Endodermal cell (in vitro differentiated cells): ENCODE results near the gene RNF113B. TPM values are rescaled to one million over a fixed set of nuclear protein-coding genes. Genes with fewer than 3 reads are reported as not detected.

Experiments used
- DNase-seq: peaks from one replicate; pipeline ENCODE4 v3.0.0-alpha.2; 2017
- H3K27ac ChIP-seq: 2 replicates; pipeline ENCODE4 v1.5.1; 2013; ENCODE audit warnings: mild to moderate bottlenecking, low read depth, low read length, moderate library complexity
- H3K27me3 ChIP-seq: 2 replicates; pipeline ENCODE4 v1.6.1; 2013; ENCODE audit warnings: mild to moderate bottlenecking, low read length, moderate library complexity; ENCODE audit not compliant: insufficient read depth, control insufficient read depth, poor library complexity, severe bottlenecking
- H3K36me3 ChIP-seq: 2 replicates; pipeline ENCODE4 v1.7.0; 2013; ENCODE audit warnings: mild to moderate bottlenecking, low read length, moderate library complexity; ENCODE audit not compliant: control insufficient read depth, insufficient read depth
- H3K4me1 ChIP-seq: one replicate; pipeline ENCODE4 v1.7.0; 2013; ENCODE audit warnings: low read length; ENCODE audit not compliant: control insufficient read depth, insufficient read depth
- H3K4me3 ChIP-seq: 2 replicates; pipeline ENCODE4 v1.5.1; 2013; ENCODE audit warnings: mild to moderate bottlenecking, low read length, moderate library complexity
- H3K9ac ChIP-seq: 2 replicates; pipeline ENCODE4 v1.6.1; 2013; ENCODE audit warnings: mild to moderate bottlenecking, low read length, moderate library complexity; ENCODE audit not compliant: poor library complexity, severe bottlenecking; ENCODE audit errors: extremely low read depth
- H3K9me3 ChIP-seq: 2 replicates; pipeline ENCODE4 v1.6.1; 2013; ENCODE audit warnings: mild to moderate bottlenecking, low read length, moderate library complexity; ENCODE audit not compliant: control insufficient read depth
- H3K27ac Mint-ChIP-seq: 2 replicates; pipeline ENCODE4 v1.8.0; 2020; ENCODE audit warnings: mixed read lengths
- H3K27me3 Mint-ChIP-seq: 2 replicates; pipeline ENCODE4 v1.8.0; 2021; ENCODE audit warnings: mild to moderate bottlenecking, mixed read lengths; ENCODE audit not compliant: insufficient read depth
- H3K36me3 Mint-ChIP-seq: 2 replicates; pipeline ENCODE4 v1.8.0; 2020; ENCODE audit warnings: low read depth, mixed read lengths
- H3K4me1 Mint-ChIP-seq: 2 replicates; pipeline ENCODE4 v1.8.0; 2020; ENCODE audit warnings: mixed read lengths
- H3K4me3 Mint-ChIP-seq: 2 replicates; pipeline ENCODE4 v1.8.0; 2020; ENCODE audit warnings: mild to moderate bottlenecking, moderate library complexity, mixed read lengths
- H3K9me3 Mint-ChIP-seq: 2 replicates; pipeline ENCODE4 v1.8.0; 2020; ENCODE audit warnings: mild to moderate bottlenecking, mixed read lengths
- WGBS, 2 experiments: methylation state at CpG; one replicate each; pipeline versions ENCODE4 v1.1.5 to v1.1.7; 2013; ENCODE audit warnings: missing lambda C conversion rate in 2 of 2, mixed read lengths in 1 of 2; ENCODE audit not compliant: insufficient coverage in 1 of 2, insufficient read length in 1 of 2; 5-methylcytosine and 5-hydroxymethylcytosine counted together
- total RNA-seq, 2 donors: library from RNA; stranded (reverse); fragmentation: NEBNext Ultra II Directional in 1 of 2; extraction: Animal tissue kit (Norgen Biotek cat#: 25700) in 1 of 2; gene quantifications; 2 replicates in 1 of 2; 3 replicates in 1 of 2; pipeline ENCODE4 v1.2.1, GENCODE V29; 2021
- TF ChIP-seq, protein P1 (sequence below): fragments of 200-600 bp; sonication (generic); conservative IDR thresholded peaks from 2 replicates; pipeline ENCODE4 v1.5.0; 2021; ENCODE audit warnings: antibody characterized with exemption, mild to moderate bottlenecking

The RNF113B gene
- total RNA-seq, 2 donors from 2014 or later: not detected

DNA sequence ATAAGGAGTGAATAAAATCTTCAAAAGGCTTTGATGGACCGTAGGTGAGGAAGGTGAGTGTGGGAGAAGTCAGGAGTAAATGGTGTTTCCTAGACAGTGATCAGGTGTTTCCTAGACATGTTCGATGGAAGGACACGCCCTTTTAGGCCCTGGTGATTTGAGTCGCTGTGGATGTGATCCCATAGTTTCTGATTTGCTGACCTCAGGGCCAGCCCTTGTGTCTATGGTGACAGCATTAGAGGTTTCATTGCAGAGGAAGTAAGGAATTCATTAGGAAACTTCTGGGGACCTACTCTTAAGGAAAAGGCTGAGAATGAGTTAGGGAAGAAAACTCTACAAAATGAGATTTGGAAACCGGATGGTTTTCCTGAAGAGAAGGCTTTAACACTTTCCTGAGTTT lies 31.5 kb upstream of the RNF113B start:
- no peak overlapping the region for H3K27ac ChIP-seq
- Mint-ChIP-seq H3K36me3 (peaks cover 64% of the 10 kb centered on the region), H3K27me3 (no peaks in the 10 kb centered on the region)

DNA sequence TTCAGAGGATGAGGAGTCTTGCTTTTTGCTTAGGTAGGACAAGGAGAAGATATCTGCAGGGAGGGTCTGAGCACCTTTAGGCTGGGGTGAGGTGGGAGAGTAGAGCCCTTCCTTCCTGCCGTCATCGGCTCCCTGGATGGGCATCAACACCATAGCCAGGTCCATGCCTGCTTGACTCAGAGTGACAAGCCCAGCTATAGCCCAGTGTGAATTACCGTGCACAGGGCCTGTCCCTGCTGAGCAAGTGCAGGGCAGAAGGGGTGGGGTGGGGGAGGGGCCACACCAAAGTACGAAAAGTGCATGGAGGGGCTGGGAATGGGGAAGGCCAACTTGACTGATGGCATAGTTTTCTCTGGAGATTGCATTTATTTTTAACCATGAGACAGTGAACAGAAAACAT lies 30.3 kb upstream of the RNF113B start:
- Mint-ChIP-seq H3K36me3 (peaks cover 62% of the 10 kb centered on the region), H3K27me3 (no peaks in the 10 kb centered on the region), H3K9me3 (peaks cover 54% of the 10 kb centered on the region), H3K4me1 (peaks cover 8% of the 10 kb centered on the region), H3K27ac (no peak overlapping the region), H3K4me3 (no peak overlapping the region)
- peaks cover 69% of the 10 kb centered on the region for H3K36me3 ChIP-seq
- no peak overlapping the region for H3K27ac ChIP-seq
- no peak overlapping the region for H3K9ac ChIP-seq
- H3K27me3 ChIP-seq: no peaks in the 10 kb centered on the region
- DNase-seq: no peak
- 86 to 91% methylated on average over 3 to 4 of the region's 4 CpGs for WGBS, 2 experiments
- H3K4me1 ChIP-seq: no peaks in the 10 kb centered on the region
- TF ChIP-seq, protein P1, sequence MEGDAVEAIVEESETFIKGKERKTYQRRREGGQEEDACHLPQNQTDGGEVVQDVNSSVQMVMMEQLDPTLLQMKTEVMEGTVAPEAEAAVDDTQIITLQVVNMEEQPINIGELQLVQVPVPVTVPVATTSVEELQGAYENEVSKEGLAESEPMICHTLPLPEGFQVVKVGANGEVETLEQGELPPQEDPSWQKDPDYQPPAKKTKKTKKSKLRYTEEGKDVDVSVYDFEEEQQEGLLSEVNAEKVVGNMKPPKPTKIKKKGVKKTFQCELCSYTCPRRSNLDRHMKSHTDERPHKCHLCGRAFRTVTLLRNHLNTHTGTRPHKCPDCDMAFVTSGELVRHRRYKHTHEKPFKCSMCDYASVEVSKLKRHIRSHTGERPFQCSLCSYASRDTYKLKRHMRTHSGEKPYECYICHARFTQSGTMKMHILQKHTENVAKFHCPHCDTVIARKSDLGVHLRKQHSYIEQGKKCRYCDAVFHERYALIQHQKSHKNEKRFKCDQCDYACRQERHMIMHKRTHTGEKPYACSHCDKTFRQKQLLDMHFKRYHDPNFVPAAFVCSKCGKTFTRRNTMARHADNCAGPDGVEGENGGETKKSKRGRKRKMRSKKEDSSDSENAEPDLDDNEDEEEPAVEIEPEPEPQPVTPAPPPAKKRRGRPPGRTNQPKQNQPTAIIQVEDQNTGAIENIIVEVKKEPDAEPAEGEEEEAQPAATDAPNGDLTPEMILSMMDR: no peak
- H3K9me3 ChIP-seq: peaks cover 55% of the 10 kb centered on the region
- no peak overlapping the region for H3K4me3 ChIP-seq

More for the DNA sequence above, 31.5 kb upstream of the RNF113B start:
- TF ChIP-seq, protein P1: no peak
- no peaks in the 10 kb centered on the region for H3K4me1 ChIP-seq
- Mint-ChIP-seq H3K9me3 (peaks cover 48% of the 10 kb centered on the region), H3K4me3 (no peak overlapping the region), H3K27ac (no peak overlapping the region), H3K4me1 (peaks cover 8% of the 10 kb centered on the region)
- no peaks in the 10 kb centered on the region for H3K27me3 ChIP-seq
- H3K9ac ChIP-seq: no peak overlapping the region
- H3K4me3 ChIP-seq: no peak overlapping the region
- H3K36me3 ChIP-seq: peaks cover 71% of the 10 kb centered on the region
- H3K9me3 ChIP-seq: peaks cover 46% of the 10 kb centered on the region
- 96 to 98% methylated on average over 5 of the region's 5 CpGs for WGBS, 2 experiments
- DNase-seq: no peak

DNA sequence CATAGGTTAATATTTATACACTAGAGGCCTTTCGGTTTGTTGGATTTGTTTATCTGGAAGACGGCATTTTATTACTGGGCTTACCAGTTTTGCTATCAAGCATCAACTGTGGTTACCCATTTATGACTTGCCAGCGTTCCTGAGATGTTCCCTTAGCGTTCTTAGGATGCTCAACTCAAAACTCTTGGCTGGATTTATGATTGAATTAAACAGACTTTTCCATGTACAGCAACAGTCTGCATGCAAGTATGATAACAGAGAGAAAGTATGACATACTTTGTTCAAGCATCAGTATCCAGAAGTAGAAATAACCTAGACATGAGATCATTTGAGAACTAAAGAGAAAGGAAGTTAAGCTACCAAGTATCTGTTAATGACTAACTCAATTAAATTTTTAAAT lies 29.9 kb upstream of the RNF113B start:
- H3K27me3 ChIP-seq: no peaks in the 10 kb centered on the region
- no peak for DNase-seq
- H3K27me3 Mint-ChIP-seq: no peaks in the 10 kb centered on the region
- H3K27ac Mint-ChIP-seq: no peak overlapping the region
- no peak overlapping the region for H3K9ac ChIP-seq
- no peak overlapping the region for H3K4me3 Mint-ChIP-seq
- H3K36me3 Mint-ChIP-seq: peaks cover 64% of the 10 kb centered on the region
- H3K9me3 ChIP-seq: peaks cover 55% of the 10 kb centered on the region
- H3K4me3 ChIP-seq: no peak overlapping the region
- peaks cover 4% of the 10 kb centered on the region for H3K4me1 ChIP-seq
- H3K36me3 ChIP-seq: peaks cover 70% of the 10 kb centered on the region
- peaks cover 13% of the 10 kb centered on the region for H3K4me1 Mint-ChIP-seq
- 89 to 94% methylated on average over 3 to 4 of the region's 4 CpGs for WGBS, 2 experiments
- H3K27ac ChIP-seq: no peak overlapping the region
- TF ChIP-seq, protein P1: no peak
- H3K9me3 Mint-ChIP-seq: peaks cover 54% of the 10 kb centered on the region
